ENCODE data around the gene PDHA2.
A peak's percentile ranks its signal among the peaks of the same experiment; 100 is the strongest.
"Not testable (repeated sequence)": the region's sequence is repeated elsewhere in the genome, so short reads cannot be mapped to it uniquely, and the experiment has no call there.

Gene PDHA2

DNA sequence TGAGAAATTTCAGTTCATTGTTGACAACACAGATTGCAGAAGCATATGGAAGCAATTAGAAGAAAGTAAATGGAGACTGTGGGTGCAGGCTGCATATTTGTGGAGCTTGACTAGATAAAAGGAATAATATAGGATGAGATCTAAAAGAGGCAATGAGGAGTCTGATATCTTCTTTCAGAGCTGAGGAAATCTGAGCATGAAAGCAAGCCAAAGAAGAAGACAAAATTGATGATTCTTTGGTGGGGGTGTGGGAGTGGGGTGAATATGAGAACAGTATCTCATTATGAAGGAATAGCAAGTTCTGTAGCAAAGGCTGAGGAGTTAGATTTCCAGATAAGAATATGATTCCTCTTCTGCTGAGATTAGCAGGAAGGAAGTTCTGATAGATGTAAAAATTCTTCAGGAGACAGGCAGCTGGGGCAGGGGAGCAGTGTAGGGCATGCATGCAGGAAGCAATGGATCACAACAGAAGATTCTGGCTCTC lies 6.1 kb upstream of the PDHA2 start:
- no peak for TF ChIP-seq CTCF (IDR thresholded peaks at IDR 0.05; ENCODE audit: extremely low read depth, missing control alignments)
- DNase-seq (ENCODE audit: low spot score) = no peak

GRCh38 chr4:95835672-95836071 lies 4.2 kb upstream of the PDHA2 start:
- no peak for DNase-seq (ENCODE audit: low spot score)
- TF ChIP-seq CTCF (IDR thresholded peaks at IDR 0.05; ENCODE audit: extremely low read depth, missing control alignments) = peak; percentile 14

GRCh38 chr4:95838192-95838591 lies 1.7 kb upstream of the PDHA2 start:
- no peak for DNase-seq (ENCODE audit: low spot score)

GRCh38 chr4:95847908-95848460 lies 8.1 kb downstream of the PDHA2 start:
- no peak for DNase-seq (ENCODE audit: low spot score)

More at GRCh38 chr4:95838192-95838591, 1.7 kb upstream of the PDHA2 start:
- TF ChIP-seq CTCF (IDR thresholded peaks at IDR 0.05; ENCODE audit: extremely low read depth, missing control alignments) = no peak

DNA sequence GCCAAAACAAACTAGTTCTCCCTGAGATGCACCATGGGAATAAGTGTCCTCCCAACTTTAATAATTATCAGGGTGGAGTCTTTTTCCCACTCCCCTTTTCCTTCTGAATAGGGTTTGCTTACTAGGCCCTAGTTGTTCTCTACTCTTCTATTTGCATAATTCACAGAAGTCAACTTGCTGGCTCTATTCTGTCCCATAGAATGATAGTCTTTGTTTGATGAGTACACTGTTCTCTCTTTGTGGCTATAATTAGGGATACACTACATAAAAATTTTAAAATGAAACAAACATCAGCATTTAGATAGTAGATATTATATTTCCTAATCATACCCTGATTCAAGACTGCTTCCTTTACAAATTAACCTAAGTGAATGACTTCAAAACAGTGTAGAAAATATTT lies 10.3 kb downstream of the PDHA2 start:
- TF ChIP-seq CTCF (IDR thresholded peaks at IDR 0.05; ENCODE audit: extremely low read depth, missing control alignments) = no peak
- DNase-seq (ENCODE audit: low spot score) = no peak

More at GRCh38 chr4:95847908-95848460, 8.1 kb downstream of the PDHA2 start:
- TF ChIP-seq CTCF (IDR thresholded peaks at IDR 0.05; ENCODE audit: extremely low read depth, missing control alignments) = no peak

DNA sequence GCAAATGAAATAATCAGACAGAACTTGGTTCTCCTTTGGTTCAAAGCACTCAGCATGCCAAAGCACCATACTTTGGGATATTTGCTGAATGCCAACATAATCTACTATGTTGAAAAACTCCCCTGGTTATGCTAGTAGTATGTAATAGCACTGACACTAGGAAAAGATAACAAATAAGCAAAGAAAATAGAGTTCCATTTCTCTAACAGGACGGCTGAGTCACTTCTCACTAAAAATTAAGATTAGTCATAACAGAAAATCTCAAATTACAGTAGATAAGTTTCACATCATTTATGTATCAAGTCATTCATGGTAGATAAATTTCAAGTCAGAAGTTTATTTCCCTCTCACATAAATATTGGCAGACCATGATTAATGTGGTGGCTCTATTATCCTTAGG lies 17.9 kb downstream of the PDHA2 start:
- TF ChIP-seq CTCF (IDR thresholded peaks at IDR 0.05; ENCODE audit: extremely low read depth, missing control alignments) = no peak
- no peak for DNase-seq (ENCODE audit: low spot score)

DNA sequence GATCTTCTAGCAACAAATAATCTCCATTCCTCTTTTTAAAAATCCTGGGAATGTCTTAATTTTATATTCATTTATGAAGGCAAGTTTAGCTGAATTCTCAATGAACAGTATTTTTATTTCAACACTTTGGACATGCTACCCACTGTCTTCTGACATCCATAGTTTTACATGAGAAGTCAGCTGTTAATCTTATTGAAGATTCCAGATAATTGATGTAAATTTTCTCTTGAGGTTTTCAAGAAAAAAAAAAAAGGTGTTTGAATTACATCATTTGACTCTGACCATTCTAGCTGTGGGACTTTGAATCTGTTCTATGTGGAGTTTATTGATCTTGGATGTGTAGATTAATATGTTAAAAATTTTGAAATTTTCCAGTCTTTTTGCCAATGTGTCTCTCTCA lies 28.0 kb downstream of the PDHA2 start:
- DNase-seq (ENCODE audit: low spot score) = no peak
- no peak for TF ChIP-seq CTCF (IDR thresholded peaks at IDR 0.05; ENCODE audit: extremely low read depth, missing control alignments)

DNA sequence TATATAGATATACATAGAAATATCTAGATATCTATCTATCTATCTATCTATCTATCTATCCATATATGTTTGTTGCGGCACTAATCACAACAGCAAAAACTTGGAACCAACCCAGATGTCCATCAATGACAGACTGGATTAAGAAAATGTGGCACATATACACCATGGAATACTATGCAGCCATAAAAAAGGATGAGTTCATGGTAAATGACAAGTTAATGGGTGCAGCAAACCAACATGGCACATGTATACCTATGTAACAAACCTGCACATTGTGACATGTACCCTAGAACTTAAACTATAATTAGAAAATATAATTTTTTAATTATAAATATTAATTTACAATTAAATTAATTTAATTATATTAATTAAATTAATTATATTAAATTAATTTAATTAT lies 29.5 kb downstream of the PDHA2 start:
- not testable (repeated sequence) for DNase-seq (ENCODE audit: low spot score)
